Nephron progenitor cell (in vitro differentiated cells): ENCODE measurements around the gene CAMKMT.
A peak's percentile ranks its signal among the peaks of the same experiment; 100 is the strongest.

ENCODE experiments used
- DNase-seq: peaks from one replicate; pipeline ENCODE4 v3.0.0; 2021
- H3K27ac Mint-ChIP-seq: 2 replicates; pipeline ENCODE4 v1.8.0; 2021; ENCODE audit warnings: mild to moderate bottlenecking, moderate library complexity, mixed read lengths
- H3K27me3 Mint-ChIP-seq: 2 replicates; pipeline ENCODE4 v1.8.0; 2021; ENCODE audit warnings: mild to moderate bottlenecking, low read depth, mixed read lengths; ENCODE audit not compliant: poor library complexity
- H3K36me3 Mint-ChIP-seq: 2 replicates; pipeline ENCODE4 v1.8.0; 2021; ENCODE audit warnings: low read depth, mixed read lengths
- H3K4me1 Mint-ChIP-seq: 2 replicates; pipeline ENCODE4 v1.8.0; 2021; ENCODE audit warnings: mixed read lengths
- H3K4me3 Mint-ChIP-seq: 2 replicates; pipeline ENCODE4 v1.8.0; 2021; ENCODE audit warnings: mild to moderate bottlenecking, moderate library complexity, mixed read lengths
- H3K9me3 Mint-ChIP-seq: 2 replicates; pipeline ENCODE4 v1.8.0; 2021; ENCODE audit warnings: mild to moderate bottlenecking, moderate library complexity, mixed read lengths
- TF ChIP-seq, protein P1 (sequence below): fragments of 200-600 bp; sonication (generic); IDR thresholded peaks from 2 replicates; pipeline ENCODE4 v1.5.0; 2021; ENCODE audit warnings: antibody characterized with exemption

Gene CAMKMT

GRCh38 chr2:44335806-44336538 is 25.8 kb upstream of the CAMKMT start:
- Mint-ChIP-seq H3K4me1 (no peaks in the 10 kb centered on the region), H3K9me3 (no peaks in the 10 kb centered on the region), H3K36me3 (peaks cover 57% of the 10 kb centered on the region), H3K27ac (no peak overlapping the region), H3K4me3 (no peak overlapping the region), H3K27me3 (no peaks in the 10 kb centered on the region)
- TF ChIP-seq, protein P1, sequence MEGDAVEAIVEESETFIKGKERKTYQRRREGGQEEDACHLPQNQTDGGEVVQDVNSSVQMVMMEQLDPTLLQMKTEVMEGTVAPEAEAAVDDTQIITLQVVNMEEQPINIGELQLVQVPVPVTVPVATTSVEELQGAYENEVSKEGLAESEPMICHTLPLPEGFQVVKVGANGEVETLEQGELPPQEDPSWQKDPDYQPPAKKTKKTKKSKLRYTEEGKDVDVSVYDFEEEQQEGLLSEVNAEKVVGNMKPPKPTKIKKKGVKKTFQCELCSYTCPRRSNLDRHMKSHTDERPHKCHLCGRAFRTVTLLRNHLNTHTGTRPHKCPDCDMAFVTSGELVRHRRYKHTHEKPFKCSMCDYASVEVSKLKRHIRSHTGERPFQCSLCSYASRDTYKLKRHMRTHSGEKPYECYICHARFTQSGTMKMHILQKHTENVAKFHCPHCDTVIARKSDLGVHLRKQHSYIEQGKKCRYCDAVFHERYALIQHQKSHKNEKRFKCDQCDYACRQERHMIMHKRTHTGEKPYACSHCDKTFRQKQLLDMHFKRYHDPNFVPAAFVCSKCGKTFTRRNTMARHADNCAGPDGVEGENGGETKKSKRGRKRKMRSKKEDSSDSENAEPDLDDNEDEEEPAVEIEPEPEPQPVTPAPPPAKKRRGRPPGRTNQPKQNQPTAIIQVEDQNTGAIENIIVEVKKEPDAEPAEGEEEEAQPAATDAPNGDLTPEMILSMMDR = no peak
- DNase-seq = no peak

DNA sequence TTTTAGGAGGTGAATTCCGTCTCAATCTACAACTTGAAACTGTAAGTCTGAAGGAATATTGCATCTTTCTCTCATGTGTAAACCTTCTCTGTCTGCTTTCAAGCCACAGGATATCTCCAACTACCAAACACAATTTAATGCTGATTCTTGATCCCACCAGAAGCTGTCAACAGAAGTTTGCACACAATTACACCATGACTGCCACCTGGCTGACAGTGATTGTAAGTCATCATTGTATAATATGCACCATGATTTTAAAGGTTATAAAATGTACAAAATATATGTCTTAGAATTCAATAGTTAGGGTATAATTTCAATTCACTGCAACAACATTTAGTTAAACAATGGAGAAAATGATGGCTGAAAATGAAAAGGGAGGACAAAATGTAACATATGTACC is 18.9 kb upstream of the CAMKMT start:
- Mint-ChIP-seq H3K27ac (peak overlapping the region; percentile 54), H3K36me3 (peaks cover 37% of the 10 kb centered on the region), H3K27me3 (no peaks in the 10 kb centered on the region), H3K4me3 (no peak overlapping the region), H3K9me3 (no peaks in the 10 kb centered on the region), H3K4me1 (no peaks in the 10 kb centered on the region)
- TF ChIP-seq, protein P1 = no peak
- DNase-seq = no peak

DNA sequence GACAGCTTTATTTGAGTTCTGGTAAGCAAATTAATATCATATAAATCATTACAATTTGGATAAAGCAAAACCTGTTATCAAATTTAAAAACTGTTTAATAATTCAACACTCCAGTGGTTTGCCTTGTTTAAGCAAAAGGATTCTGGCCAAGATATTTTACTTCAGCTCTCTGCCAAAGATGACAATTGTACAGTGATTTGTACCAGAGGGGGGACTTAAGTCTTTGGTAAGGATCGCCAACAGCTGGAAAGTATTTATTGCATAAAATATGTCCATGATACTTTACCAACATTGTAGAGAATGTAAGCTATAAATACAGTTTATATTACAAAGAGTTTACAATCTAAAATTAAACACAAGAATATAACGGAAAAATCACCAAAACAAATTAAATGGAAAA is 14.2 kb upstream of the CAMKMT start:
- Mint-ChIP-seq H3K4me3 (no peak overlapping the region), H3K27ac (no peak overlapping the region), H3K9me3 (no peaks in the 10 kb centered on the region), H3K36me3 (peaks cover 39% of the 10 kb centered on the region), H3K27me3 (no peaks in the 10 kb centered on the region), H3K4me1 (peaks cover 10% of the 10 kb centered on the region)
- no peak for DNase-seq
- TF ChIP-seq, protein P1 = no peak

GRCh38 chr2:44348400-44348799 is 13.3 kb upstream of the CAMKMT start:
- peaks cover 10% of the 10 kb centered on the region for H3K4me1 Mint-ChIP-seq
- H3K36me3 Mint-ChIP-seq = peaks cover 37% of the 10 kb centered on the region
- DNase-seq = no peak
- H3K9me3 Mint-ChIP-seq = no peaks in the 10 kb centered on the region
- no peak overlapping the region for H3K4me3 Mint-ChIP-seq
- H3K27me3 Mint-ChIP-seq = no peaks in the 10 kb centered on the region
- H3K27ac Mint-ChIP-seq = no peak overlapping the region
- TF ChIP-seq, protein P1 = no peak

GRCh38 chr2:44349506-44349905 is 12.2 kb upstream of the CAMKMT start:
- Mint-ChIP-seq H3K36me3 (peaks cover 35% of the 10 kb centered on the region), H3K9me3 (no peaks in the 10 kb centered on the region), H3K4me1 (peaks cover 10% of the 10 kb centered on the region), H3K27me3 (no peaks in the 10 kb centered on the region), H3K4me3 (no peak overlapping the region), H3K27ac (no peak overlapping the region)
- TF ChIP-seq, protein P1 = no peak
- DNase-seq = no peak

DNA sequence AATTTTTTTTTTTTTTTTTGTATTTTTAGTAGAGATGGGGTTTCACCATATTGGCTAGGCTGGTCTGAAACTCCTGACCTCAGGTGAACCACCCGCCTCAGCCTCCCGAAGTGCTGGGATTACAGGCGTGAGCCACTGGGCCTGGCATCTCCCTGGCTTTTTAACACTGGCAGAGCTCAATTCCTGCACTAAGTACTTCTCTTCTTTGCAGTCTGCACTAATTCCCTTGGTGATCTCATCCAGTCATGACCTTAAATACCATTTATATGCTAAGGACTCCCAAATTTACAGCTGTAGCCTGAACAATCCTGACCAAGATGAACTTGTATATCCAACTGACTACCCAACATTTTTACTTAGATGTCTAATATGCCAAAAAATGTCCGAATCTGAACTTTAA is 10.7 kb upstream of the CAMKMT start:
- Mint-ChIP-seq H3K9me3 (no peaks in the 10 kb centered on the region), H3K27me3 (no peaks in the 10 kb centered on the region), H3K27ac (no peak overlapping the region), H3K4me3 (no peak overlapping the region), H3K4me1 (peaks cover 10% of the 10 kb centered on the region), H3K36me3 (peaks cover 30% of the 10 kb centered on the region)
- TF ChIP-seq, protein P1 = no peak
- DNase-seq = no peak
